ENCODE data around the gene PEX14. TPM values are rescaled to one million over a fixed set of nuclear protein-coding genes. Genes with fewer than 3 reads are reported as not detected.

Gene PEX14
- total and polyA plus RNA-seq, 10 of the 15 experiments (the other 5 are each of a cell fraction or from before 2014, with no cell fraction given) = 1.4 to 23.2 (median 12.0) TPM

- no TSS peak for BruUV-seq (replicated peaks)
- RAD21 ChIA-PET (ENCODE audit: unreplicated experiment) = no interaction called here
- 81% methylated on average over 9 of the region's 9 CpGs for WGBS (ENCODE audit: insufficient coverage, insufficient replicate concordance, low lambda C conversion rate, missing lambda C conversion rate)
Measured at GRCh38 chr1:10540277-10541005, 65.7 kb downstream of the PEX14 start.

More at GRCh38 chr1:10540277-10541005, 65.7 kb downstream of the PEX14 start:
- Histone ChIP-seq H3K36me3 (ENCODE audit: control insufficient read depth in 2 of 2, insufficient read depth in 2 of 2, low read length in 1 of 2) (peaks cover 7 to 13% of the 10 kb centered on the region in 2 experiments; a peak in 3 of 4 replicates), H3K4me3 (no peak overlapping the region), H3K4me1 (ENCODE audit: control insufficient read depth, insufficient read depth, low read length) (no peaks in the 10 kb centered on the region), H2AFZ (ENCODE audit: control insufficient read depth, low read depth, low read length) (no peak overlapping the region), H3K9ac (ENCODE audit: control insufficient read depth, insufficient read depth, low read length) (no peak overlapping the region), H3K27ac (ENCODE audit: control insufficient read depth, insufficient read depth) (no peak overlapping the region), H3K79me2 (ENCODE audit: control insufficient read depth, insufficient read depth, low read length) (no peaks in the 10 kb centered on the region; the same call in 1 of the 2 replicates), H3K27me3 (replicated peaks in 1 of 2; ENCODE audit: control insufficient read depth in 2 of 2, insufficient read depth in 2 of 2, low read length in 1 of 2) (no peaks in the 10 kb centered on the region), H3K4me2 (ENCODE audit: control insufficient read depth, insufficient read depth) (no peak overlapping the region), H4K20me1 (ENCODE audit: control insufficient read depth, insufficient read depth) (no peaks in the 10 kb centered on the region), H3K9me3 (replicated peaks; ENCODE audit: control insufficient read depth, insufficient read depth, low read length) (no peaks in the 10 kb centered on the region)
- ATAC-seq (no peak), DNase-seq (ENCODE audit: low read depth, low spot score) (no peak), FAIRE-seq (no peak)
- intact Hi-C loops (cut with micrococcal nuclease; ENCODE audit: unreplicated experiment) (no loop called here), in situ Hi-C loops (cut with MboI) (no loop called here)
- POLR2A ChIA-PET = interaction anchor here (0.5 kb wide), 1 partner anchor 333 kb away, joined by 3 read pairs; no protein-coding TSS in a partner anchor
- CTCF ChIA-PET = no interaction called here
- SMC1A ChIA-PET (ENCODE audit: uncharacterized antibody, unreplicated experiment) = interaction anchor here (0.8 to 1.0 kb wide), 3 partner anchors 9 to 27 kb away, joined by 3 to 5 read pairs (median 3); no protein-coding TSS in a partner anchor
- TF ChIP-seq RELB (IDR thresholded peaks at IDR 0.05; ENCODE audit: low read depth) = no peak
- TF ChIP-seq CBFB (IDR thresholded peaks at IDR 0.05; ENCODE audit: low read depth) = no peak
- TF ChIP-seq TARDBP (IDR thresholded peaks at IDR 0.05; ENCODE audit: borderline replicate concordance) = no peak
